ENCODE data around the gene MEIS3. TPM values are rescaled to one million over a fixed set of nuclear protein-coding genes. Genes with fewer than 3 reads are reported as not detected.

MEIS3 gene
- total and polyA plus RNA-seq, 9 of the 15 experiments (the other 6 are each of a cell fraction or from before 2014, with no cell fraction given), result 0.06 to 0.80 (median 0.25) TPM; not detected in 1

DNA sequence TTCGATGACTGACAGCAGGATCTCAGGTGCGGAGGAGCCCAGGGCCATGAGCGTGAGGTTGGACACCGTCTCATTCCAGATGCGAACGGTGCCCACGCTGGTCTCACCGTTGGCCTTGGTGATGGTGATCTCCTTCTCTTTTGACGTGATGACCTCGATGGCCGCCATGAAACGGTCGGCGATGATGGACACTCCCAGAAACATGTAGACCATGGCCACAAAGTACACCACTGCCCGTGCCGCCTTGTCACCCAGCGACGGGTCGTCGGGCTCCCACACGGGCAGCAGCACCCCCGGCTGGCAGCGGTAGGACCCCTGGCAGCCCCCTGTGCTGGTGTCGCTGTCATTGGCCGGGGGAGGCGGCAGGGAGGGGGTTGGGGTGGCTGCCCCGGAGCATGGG, 46.6 kb upstream of the MEIS3 start:
- Histone ChIP-seq H4K20me1 (replicated peaks; ENCODE audit: control insufficient read depth, insufficient read depth, low read length) (0 out of 2 replicates have a peak, but pooled peaks cover 14% of the 10 kb centered on the region), H3K4me3 (no peak overlapping the region), H3K27ac (ENCODE audit: extremely low read depth, low read depth, low read length) (no peak overlapping the region), H3K9me3 (replicated peaks; ENCODE audit: control insufficient read depth, insufficient read depth, low read depth, low read length) (no peaks in the 10 kb centered on the region), H3K36me3 (ENCODE audit: control insufficient read depth, insufficient read depth, low read length) (no peaks in the 10 kb centered on the region), H2AFZ (ENCODE audit: low read depth, low read length) (no peak overlapping the region), H3K9ac (ENCODE audit: insufficient read depth in 1 of 2, low read depth in 2 of 2, low read length in 2 of 2) (no peak overlapping the region), H3K27me3 (ENCODE audit: control insufficient read depth in 2 of 2, insufficient read depth in 2 of 2, low read length in 2 of 2) (peaks cover 37 to 67% of the 10 kb centered on the region in 2 experiments), H3K4me1 (replicated peaks in 1 of 2; ENCODE audit: control insufficient read depth in 2 of 2, insufficient read depth in 2 of 2, low read length in 2 of 2) (peaks cover 2 to 25% of the 10 kb centered on the region in 2 experiments; a peak in 4 of 5 replicates), H3K79me2 (ENCODE audit: control insufficient read depth, insufficient read depth, low read length) (no peaks in the 10 kb centered on the region), H3K4me2 (ENCODE audit: insufficient read depth, low read length) (no peak overlapping the region), H3K9me1 (ENCODE audit: control insufficient read depth, insufficient read depth, low read length) (no peaks in the 10 kb centered on the region)
- ChIA-PET CTCF (ENCODE audit: low intra/inter-chr PET ratio) (no interaction called here), POLR2A (no interaction called here)
- DNase-seq (ENCODE audit: extremely low read depth in 1 of 4, low spot score in 3 of 4) (no peak), FAIRE-seq (no peak), ATAC-seq (no peak)
- intact Hi-C loops (cut with micrococcal nuclease), result no loop called here
- no peak for TF ChIP-seq POLR3A (IDR thresholded peaks at IDR 0.05; ENCODE audit: borderline replicate concordance, extremely low read depth, insufficient read depth, insufficient read length)
- no peak for TF ChIP-seq CHD4 (IDR thresholded peaks at IDR 0.05; ENCODE audit: insufficient read depth, insufficient replicate concordance, low read depth, low read length, poor library complexity, severe bottlenecking)
- TF ChIP-seq SP1 (CRISPR knock-in tag; IDR thresholded peaks at IDR 0.05), result no peak
- TF ChIP-seq EGR1 (conservative IDR thresholded peaks at IDR 0.05), result no peak
- TF ChIP-seq KLF10 (CRISPR knock-in tag; IDR thresholded peaks at IDR 0.05), result no peak
- TF ChIP-seq, protein P1, sequence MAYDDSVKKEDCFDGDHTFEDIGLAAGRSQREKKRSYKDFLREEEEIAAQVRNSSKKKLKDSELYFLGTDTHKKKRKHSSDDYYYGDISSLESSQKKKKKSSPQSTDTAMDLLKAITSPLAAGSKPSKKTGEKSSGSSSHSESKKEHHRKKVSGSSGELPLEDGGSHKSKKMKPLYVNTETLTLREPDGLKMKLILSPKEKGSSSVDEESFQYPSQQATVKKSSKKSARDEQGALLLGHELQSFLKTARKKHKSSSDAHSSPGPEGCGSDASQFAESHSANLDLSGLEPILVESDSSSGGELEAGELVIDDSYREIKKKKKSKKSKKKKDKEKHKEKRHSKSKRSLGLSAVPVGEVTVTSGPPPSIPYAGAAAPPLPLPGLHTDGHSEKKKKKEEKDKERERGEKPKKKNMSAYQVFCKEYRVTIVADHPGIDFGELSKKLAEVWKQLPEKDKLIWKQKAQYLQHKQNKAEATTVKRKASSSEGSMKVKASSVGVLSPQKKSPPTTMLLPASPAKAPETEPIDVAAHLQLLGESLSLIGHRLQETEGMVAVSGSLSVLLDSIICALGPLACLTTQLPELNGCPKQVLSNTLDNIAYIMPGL (CRISPR knock-in tag; IDR thresholded peaks at IDR 0.05), result no peak
- TF ChIP-seq NR3C1 (CRISPR knock-in tag; IDR thresholded peaks at IDR 0.05), result no peak
- no peak for TF ChIP-seq SAP30 (IDR thresholded peaks at IDR 0.05; ENCODE audit: borderline replicate concordance, insufficient read depth, low read depth, low read length, poor library complexity, severe bottlenecking)
- TF ChIP-seq SRSF9 (IDR thresholded peaks at IDR 0.05; ENCODE audit: borderline replicate concordance, low read depth, low read length), result no peak
- no peak for TF ChIP-seq CBX5 (IDR thresholded peaks at IDR 0.05; ENCODE audit: borderline replicate concordance, low read depth)
- no peak for TF ChIP-seq TCF3 (CRISPR knock-in tag; IDR thresholded peaks at IDR 0.05)
- no peak for TF ChIP-seq POU5F1 (IDR thresholded peaks at IDR 0.05; ENCODE audit: borderline replicate concordance, low read depth, low read length, partially characterized antibody)
- no peak for TF ChIP-seq MTA1 (IDR thresholded peaks at IDR 0.05; ENCODE audit: borderline replicate concordance)
- TF ChIP-seq NCOA1 (IDR thresholded peaks at IDR 0.05; ENCODE audit: low read depth), result no peak
- TF ChIP-seq XRCC5 (IDR thresholded peaks at IDR 0.05; ENCODE audit: low read depth, low read length), result no peak
- no TSS peak for BruUV-seq (replicated peaks)
- in situ Hi-C loops (cut with MboI), result no loop called here
- 12% methylated on average over 26 of the region's 27 CpGs for WGBS (ENCODE audit: insufficient coverage, low coverage, missing lambda C conversion rate)
